Mucosa of rectum (tissue), 2 donors: ENCODE results near the gene RAB14.
"Not testable (repeated sequence)": the region's sequence is repeated elsewhere in the genome, so short reads cannot be mapped to it uniquely, and the experiment has no call there.

ENCODE experiments used
- H3K27ac ChIP-seq, 2 donors: one replicate each; pipeline ENCODE4 v1.7.0; 2013; ENCODE audit warnings: inconsistent platforms in 2 of 2, low read depth in 2 of 2, low read length in 2 of 2
- H3K27me3 ChIP-seq, 2 donors: one replicate each; pipeline ENCODE4 v1.7.0; 2013; ENCODE audit warnings: low read length in 2 of 2; ENCODE audit not compliant: control insufficient read depth in 2 of 2, insufficient read depth in 2 of 2
- H3K36me3 ChIP-seq, 2 donors: one replicate each; pipeline ENCODE4 v1.7.0; 2013; ENCODE audit warnings: low read length in 2 of 2; ENCODE audit not compliant: control insufficient read depth in 2 of 2, insufficient read depth in 2 of 2
- H3K4me1 ChIP-seq, 2 donors: one replicate each; pipeline ENCODE4 v1.7.0; 2013; ENCODE audit warnings: low read length in 2 of 2, mild to moderate bottlenecking in 1 of 2; ENCODE audit not compliant: control insufficient read depth in 2 of 2, insufficient read depth in 2 of 2
- H3K4me3 ChIP-seq, 2 donors: one replicate each; pipeline ENCODE4 v1.7.0; 2013; ENCODE audit warnings: low read length in 2 of 2
- H3K9ac ChIP-seq, 2 donors: one replicate each; pipeline ENCODE4 v1.7.0; 2013; ENCODE audit warnings: low read length in 2 of 2, low read depth in 1 of 2, mild to moderate bottlenecking in 1 of 2
- H3K9me3 ChIP-seq, 2 donors: one replicate each; pipeline ENCODE4 v1.7.0; 2013; ENCODE audit warnings: low read length in 2 of 2; ENCODE audit not compliant: control insufficient read depth in 2 of 2
- donor health status: healthy.
- donor health status: Normal muscosa, but diverticular disease.

Gene RAB14

GRCh38 chr9:121141706-121142105 lies 60.0 kb downstream of the RAB14 start:
- no peak overlapping the region for H3K9ac ChIP-seq
- no peaks in the 10 kb centered on the region for H3K9me3 ChIP-seq
- no peaks in the 10 kb centered on the region for H3K4me1 ChIP-seq
- no peak overlapping the region for H3K4me3 ChIP-seq
- no peak overlapping the region for H3K27ac ChIP-seq
- H3K36me3 ChIP-seq = peaks cover 46 to 61% of the 10 kb centered on the region in 2 donors
- no peaks in the 10 kb centered on the region for H3K27me3 ChIP-seq

- H3K36me3 ChIP-seq = peaks cover 43 to 59% of the 10 kb centered on the region in 2 donors
- H3K9ac ChIP-seq = no peak overlapping the region
- no peaks in the 10 kb centered on the region for H3K27me3 ChIP-seq
- no peaks in the 10 kb centered on the region for H3K4me1 ChIP-seq
- H3K4me3 ChIP-seq = no peak overlapping the region
- H3K9me3 ChIP-seq = no peaks in the 10 kb centered on the region
- no peak overlapping the region for H3K27ac ChIP-seq
Observed at GRCh38 chr9:121141306-121141705, 60.4 kb downstream of the RAB14 start.

GRCh38 chr9:121140162-121140561 lies 61.5 kb downstream of the RAB14 start:
- Histone ChIP-seq H3K9ac (no peak overlapping the region), H3K36me3 (peaks cover 41 to 58% of the 10 kb centered on the region in 2 donors), H3K27me3 (no peaks in the 10 kb centered on the region), H3K27ac (no peak overlapping the region), H3K9me3 (no peaks in the 10 kb centered on the region), H3K4me3 (no peak overlapping the region), H3K4me1 (no peaks in the 10 kb centered on the region)

- Histone ChIP-seq H3K9me3 (no peaks in the 10 kb centered on the region), H3K4me3 (no peak overlapping the region), H3K27me3 (no peaks in the 10 kb centered on the region), H3K4me1 (no peaks in the 10 kb centered on the region), H3K27ac (no peak overlapping the region), H3K9ac (no peak overlapping the region), H3K36me3 (peaks cover 41 to 46% of the 10 kb centered on the region in 2 donors)
Observed at GRCh38 chr9:121138973-121139372, 62.7 kb downstream of the RAB14 start.

- Histone ChIP-seq H3K36me3 (peaks cover 41 to 42% of the 10 kb centered on the region in 2 donors), H3K4me1 (no peaks in the 10 kb centered on the region)
Observed at GRCh38 chr9:121138561-121138960, 63.1 kb downstream of the RAB14 start.

GRCh38 chr9:121135642-121136041 lies 66.0 kb downstream of the RAB14 start:
- Histone ChIP-seq H3K9ac (no peak overlapping the region), H3K9me3 (no peaks in the 10 kb centered on the region), H3K4me3 (no peak overlapping the region), H3K27me3 (no peaks in the 10 kb centered on the region), H3K4me1 (no peaks in the 10 kb centered on the region), H3K36me3 (peaks cover 16 to 26% of the 10 kb centered on the region in 2 donors), H3K27ac (no peak overlapping the region)

More at GRCh38 chr9:121138561-121138960, 63.1 kb downstream of the RAB14 start:
- Histone ChIP-seq H3K9me3 (no peaks in the 10 kb centered on the region), H3K27ac (no peak overlapping the region), H3K4me3 (no peak overlapping the region), H3K9ac (no peak overlapping the region), H3K27me3 (no peaks in the 10 kb centered on the region)

GRCh38 chr9:121133104-121133816 lies 68.4 kb downstream of the RAB14 start:
- no peaks in the 10 kb centered on the region for H3K4me1 ChIP-seq
- no peak overlapping the region for H3K27ac ChIP-seq
- no peak overlapping the region for H3K9ac ChIP-seq
- H3K27me3 ChIP-seq = no peaks in the 10 kb centered on the region
- H3K9me3 ChIP-seq = no peaks in the 10 kb centered on the region
- peaks cover 7 to 12% of the 10 kb centered on the region in 2 donors for H3K36me3 ChIP-seq
- no peak overlapping the region for H3K4me3 ChIP-seq

- H3K9me3 ChIP-seq, H3K36me3 ChIP-seq, H3K4me3 ChIP-seq, H3K4me1 ChIP-seq, H3K9ac ChIP-seq, H3K27ac ChIP-seq, H3K27me3 ChIP-seq: not testable (repeated sequence)
Observed at GRCh38 chr9:121129384-121129783, 72.3 kb downstream of the RAB14 start.
